K562 (cell line): Measurements from ENCODE around the gene MYOZ1. TPM values are rescaled to one million over a fixed set of nuclear protein-coding genes. Genes with fewer than 3 reads are reported as not detected.

Experiments used
- ATAC-seq: fragments of 200-7000 bp; cut with Tn5 transposase; 3 replicates; pipeline ENCODE4 v1.9.1; 2020; ENCODE audit warnings: moderate library complexity
- BruUV-seq: library from RNA; stranded (reverse); fragments of 400-500 nt; replicated peaks from 2 replicates; lab custom pipeline; 2021; lab: Mats Ljungman, UMichigan
- CTCF ChIA-PET: fragments of 300-600 bp; formaldehyde crosslinking; extraction: SDS; loops from one replicate; lab custom pipeline; 2021; ENCODE audit warnings: low intra/inter-chr PET ratio; lab: Yijun Ruan, JAX
- POLR2A ChIA-PET: fragments of 300-600, 350-650 bp; sonication (Branson Sonifier 250); formaldehyde crosslinking; extraction: SDS; loops from one replicate; lab custom pipeline; 2021; ENCODE audit warnings: antibody characterized with exemption, inconsistent platforms; lab: Yijun Ruan, JAX
- DNase-seq, 4 experiments: peaks; one replicate each; pipeline versions ENCODE4 v3.0.0 to v3.0.0-alpha.2; 2011 to 2018; ENCODE audit warnings: low spot score in 3 of 4, mixed read lengths in 3 of 4; ENCODE audit errors: extremely low read depth in 1 of 4
- FAIRE-seq: peaks from 2 replicates; lab custom pipeline; 2011; peaks lifted over from hg19 to GRCh38; lab: Jason Lieb, UNC
- H2AFZ ChIP-seq: 2 replicates; pipeline ENCODE4 v1.6.0; 2011; ENCODE audit warnings: low read depth, low read length, control low read depth, inconsistent platforms
- H3K27ac ChIP-seq: fragments of 200-600 bp; 3 replicates; pipeline ENCODE4 v1.8.0; 2011; ENCODE audit warnings: low read depth, mild to moderate bottlenecking, control low read depth, inconsistent platforms, low read length, moderate library complexity, mixed read lengths; ENCODE audit errors: extremely low read depth
- H3K27me3 ChIP-seq, 2 experiments: fragments of 300-600 bp in 1 of 2; 2 replicates in 1 of 2; 3 replicates in 1 of 2; pipeline versions ENCODE4 v1.6.0 to v1.8.0; 2011; ENCODE audit warnings: inconsistent platforms in 2 of 2, low read length in 2 of 2, mild to moderate bottlenecking in 1 of 2, mixed read lengths in 1 of 2, moderate library complexity in 1 of 2; ENCODE audit not compliant: control insufficient read depth in 2 of 2, insufficient read depth in 2 of 2
- H3K36me3 ChIP-seq: fragments of 300-600 bp; 3 replicates; pipeline ENCODE4 v1.8.0; 2011; ENCODE audit warnings: mild to moderate bottlenecking, low read length, inconsistent platforms; ENCODE audit not compliant: control insufficient read depth, insufficient read depth
- H3K4me1 ChIP-seq, 2 experiments: fragments of 200-600 bp in 1 of 2; replicated peaks in 1 of 2; 2 replicates in 1 of 2; 3 replicates in 1 of 2; pipeline versions ENCODE4 v1.5.1 to v1.8.0; 2011; ENCODE audit warnings: inconsistent platforms in 2 of 2, low read length in 2 of 2, mild to moderate bottlenecking in 1 of 2, mixed read lengths in 1 of 2, moderate library complexity in 1 of 2; ENCODE audit not compliant: control insufficient read depth in 2 of 2, insufficient read depth in 2 of 2
- H3K4me2 ChIP-seq: 2 replicates; pipeline ENCODE4 v1.6.1; 2011; ENCODE audit warnings: low read length, control low read depth, inconsistent platforms, mixed read lengths; ENCODE audit not compliant: insufficient read depth
- H3K4me3 ChIP-seq: fragments of 200-600 bp; sonication (generic), shearing (Covaris generic); 2 replicates; pipeline ENCODE4 v1.5.1; 2016; ENCODE audit warnings: control low read depth, inconsistent platforms
- H3K79me2 ChIP-seq: fragments of 200-600 bp; 3 replicates; pipeline ENCODE4 v1.8.0; 2011; ENCODE audit warnings: low read length, inconsistent platforms; ENCODE audit not compliant: control insufficient read depth, insufficient read depth
- H3K9ac ChIP-seq, 2 experiments: 2 replicates each; pipeline versions ENCODE4 v1.6.0 to v1.6.1; 2011; ENCODE audit warnings: low read depth in 2 of 2, low read length in 2 of 2, control low read depth in 1 of 2, inconsistent platforms in 1 of 2, mild to moderate bottlenecking in 1 of 2, mixed read lengths in 1 of 2; ENCODE audit not compliant: insufficient read depth in 1 of 2
- H3K9me1 ChIP-seq: one replicate; pipeline ENCODE4 v1.6.0; 2011; ENCODE audit warnings: inconsistent platforms, mild to moderate bottlenecking, low read length, moderate library complexity; ENCODE audit not compliant: control insufficient read depth, insufficient read depth
- H3K9me3 ChIP-seq: replicated peaks from 2 replicates; pipeline ENCODE4 v1.5.1; 2011; ENCODE audit warnings: low read depth, low read length, inconsistent platforms; ENCODE audit not compliant: control insufficient read depth, insufficient read depth
- H4K20me1 ChIP-seq: replicated peaks from 2 replicates; pipeline ENCODE4 v1.6.1; 2011; ENCODE audit warnings: low read length, inconsistent platforms, mixed read lengths; ENCODE audit not compliant: control insufficient read depth, insufficient read depth
- CBFA2T2 ChIP-seq: fragments of 450-650 bp; conservative IDR thresholded peaks from 2 replicates; pipeline ENCODE4 v1.6.1; 2017; ENCODE audit warnings: mild to moderate bottlenecking
- DPF2 ChIP-seq: fragments of 450-650 bp; IDR thresholded peaks from 2 replicates; pipeline ENCODE4 v1.6.1; 2016
- HDGF ChIP-seq: fragments of 450-650 bp; IDR thresholded peaks from 2 replicates; pipeline ENCODE4 v1.6.1; 2016
- HMG20B ChIP-seq: fragments of 250-450 bp; sonication (Bioruptor Pico); IDR thresholded peaks from 2 replicates; pipeline ENCODE4 v1.5.0; 2021; ENCODE audit warnings: mild to moderate bottlenecking
- KAT2B ChIP-seq: IDR thresholded peaks from one replicate; pipeline ENCODE4 v1.6.1; 2012; ENCODE audit warnings: low read depth, mild to moderate bottlenecking, control low read depth, inconsistent platforms, low read length, moderate library complexity
- MAFK ChIP-seq: IDR thresholded peaks from 2 replicates; pipeline ENCODE4 v1.6.1; 2011; ENCODE audit warnings: low read length, improper control_type of control experiment
- MAZ ChIP-seq, 2 experiments: fragments of 450-650 bp in 1 of 2; sonication (generic) in 1 of 2; formaldehyde crosslinking; IDR thresholded peaks in 1 of 2; conservative IDR thresholded peaks in 1 of 2; 2 replicates each; pipeline versions ENCODE4 v1.4.0 to v1.5.0; 2020; ENCODE audit warnings: mild to moderate bottlenecking in 1 of 2, missing genetic modification reagents in 1 of 2
- NR2C2 ChIP-seq, 2 experiments: fragments of 200-800 bp in 1 of 2; sonication (Bioruptor generic) in 1 of 2; sonication (generic) in 1 of 2; formaldehyde crosslinking in 1 of 2; IDR thresholded peaks; 2 replicates each; pipeline versions ENCODE4 v1.6.1 to v1.8.0; 2016 to 2022; ENCODE audit warnings: mild to moderate bottlenecking in 1 of 2, missing compliant biosample characterization in 1 of 2, missing genetic modification characterization in 1 of 2, missing genetic modification reagents in 1 of 2
- NR2F6 ChIP-seq: fragments of 450-650 bp; formaldehyde crosslinking; IDR thresholded peaks from 2 replicates; pipeline ENCODE4 v1.4.0; 2020; ENCODE audit warnings: mild to moderate bottlenecking
- POU5F1 ChIP-seq: fragments of 150-350 bp; IDR thresholded peaks from 2 replicates; pipeline ENCODE4 v1.6.1; 2014; ENCODE audit warnings: borderline replicate concordance, low read length, low read depth, mild to moderate bottlenecking; ENCODE audit not compliant: partially characterized antibody
- SMAD2 ChIP-seq: fragments of 150-350 bp; IDR thresholded peaks from 2 replicates; pipeline ENCODE4 v1.6.1; 2014; ENCODE audit warnings: low read depth, mild to moderate bottlenecking, low read length
- SUPT5H ChIP-seq: fragments of 450-650 bp; IDR thresholded peaks from 2 replicates; pipeline ENCODE4 v1.6.1; 2016
- TAF1 ChIP-seq: IDR thresholded peaks from 2 replicates; pipeline ENCODE4 v1.6.1; 2011; ENCODE audit warnings: mild to moderate bottlenecking, low read length, moderate library complexity; ENCODE audit not compliant: insufficient read depth, control insufficient read depth, severe bottlenecking; ENCODE audit errors: extremely low read depth
- TCFL5 ChIP-seq: fragments of 250-450 bp; sonication (Bioruptor Pico); conservative IDR thresholded peaks from 2 replicates; pipeline ENCODE4 v1.6.1; 2021; ENCODE audit warnings: mild to moderate bottlenecking, moderate library complexity, matching md5 sums
- ZNF197 ChIP-seq: fragments of 200-800 bp; sonication (Bioruptor generic); IDR thresholded peaks from 2 replicates; pipeline ENCODE4 v1.6.1; 2016; ENCODE audit warnings: low read depth, missing genetic modification characterization, missing compliant biosample characterization
- ZNF232 ChIP-seq: sonication (generic); formaldehyde crosslinking; IDR thresholded peaks from 2 replicates; pipeline ENCODE4 v1.8.0; 2022; ENCODE audit warnings: mild to moderate bottlenecking, missing genetic modification reagents
- ZNF354B ChIP-seq: fragments of 250-450 bp; sonication (Bioruptor Pico); IDR thresholded peaks from 2 replicates; pipeline ENCODE4 v1.4.0; 2020
- ZNF445 ChIP-seq: fragments of 250-450 bp; sonication (Bioruptor Pico); IDR thresholded peaks from 2 replicates; pipeline ENCODE4 v1.4.0; 2020; ENCODE audit warnings: low read depth, mild to moderate bottlenecking, moderate library complexity
- ZNF507 ChIP-seq: conservative IDR thresholded peaks from 2 replicates; pipeline ENCODE4 v1.6.1; 2017; ENCODE audit warnings: missing genetic modification characterization, missing compliant biosample characterization
- WGBS: fragments of 100-300 bp; shearing (Covaris generic); methylation state at CpG from one replicate; pipeline ENCODE4 v1.1.6; 2016; ENCODE audit warnings: low coverage, mixed read lengths; ENCODE audit not compliant: insufficient coverage; ENCODE audit errors: missing lambda C conversion rate; 5-methylcytosine and 5-hydroxymethylcytosine counted together
- in situ Hi-C: fragments of 300-500 bp; cut with MboI; formaldehyde crosslinking; loops from 4 replicates; pipeline ENCODE4 v1.15.0; 2018; ENCODE audit warnings: inconsistent platforms, mixed read lengths
- intact Hi-C: fragments of 100-400 bp; cut with micrococcal nuclease; formaldehyde crosslinking; loops from 2 replicates; pipeline ENCODE4 v1.14.2; 2022
- polyA plus RNA-seq, 8 experiments: library from polyadenylated mRNA; depleted of rRNA in 4 of 8; stranded (reverse) in 5 of 8; unstranded in 3 of 8; fragments of >200 nt; fragmentation: Nextera tagmentation in 2 of 8; fragmentation: Illumina TruSeq in 1 of 8; extraction: Ambion mirVana in 2 of 8; extraction: Trizol in 1 of 8; gene quantifications; 2 replicates each; pipeline versions ENCODE4 v1.2.1 to v1.2.3, GENCODE V29; 2011 to 2014; ENCODE audit warnings: inconsistent platforms in 1 of 8, missing spikeins in 1 of 8
- total RNA-seq, 7 experiments: library from RNA; depleted of rRNA in 6 of 7; stranded (reverse); fragments of >200 nt in 6 of 7; fragmentation: Illumina TruSeq in 2 of 7; extraction: Trizol in 2 of 7; gene quantifications; 2 replicates each; pipeline versions ENCODE4 v1.2.1 to v1.2.3, GENCODE V29; 2011 to 2021; ENCODE audit warnings: low replicate concordance in 1 of 7
- TF ChIP-seq, protein P1 (sequence below): fragments of 250-450 bp; sonication (Bioruptor Pico); IDR thresholded peaks from 2 replicates; pipeline ENCODE4 v1.4.0; 2020; ENCODE audit warnings: mild to moderate bottlenecking, moderate library complexity

MYOZ1 gene
- total and polyA plus RNA-seq, 9 of the 15 experiments (the other 6 are each of a cell fraction or from before 2014, with no cell fraction given) = 0.03 to 0.18 (median 0.07) TPM; not detected in 5

- H3K36me3 ChIP-seq = no peaks in the 10 kb centered on the region
- POLR2A ChIA-PET = interaction anchor here (0.6 to 1.9 kb wide), 9 partner anchors 8 to 623 kb away, joined by 3 to 10 read pairs (median 3); no protein-coding TSS in a partner anchor
- H3K79me2 ChIP-seq = no peaks in the 10 kb centered on the region
- H3K27me3 ChIP-seq = no peaks in the 10 kb centered on the region
- peak within 1 kb of the TSS; percentile 51 for H3K4me2 ChIP-seq
- H3K9me1 ChIP-seq = no peaks in the 10 kb centered on the region
- H4K20me1 ChIP-seq = no peaks in the 10 kb centered on the region
- peak within 1 kb of the TSS in 1 of 2 experiments; percentile 35; a peak in 2 of 4 replicates for H3K9ac ChIP-seq
- WGBS = 0% methylated on average over 6 of the region's 6 CpGs
- no peak within 1 kb of the TSS for H3K4me3 ChIP-seq
- peak; percentile 69 for FAIRE-seq
- peaks cover 4 to 31% of the 10 kb centered on the region in 2 experiments for H3K4me1 ChIP-seq
- H3K27ac ChIP-seq = peak within 1 kb of the TSS; percentile 49; the same call in 2 of the 3 replicates
- DNase-seq = peak; percentile 36 to 73 (median 56)
- intact Hi-C loops (loop anchor here (5.0 kb wide), 1 partner anchor 36 kb away; no protein-coding TSS in a partner anchor), in situ Hi-C loops (no loop called here)
- peak within 1 kb of the TSS; percentile 69 for H2AFZ ChIP-seq
- ATAC-seq = peak; percentile 82
- CTCF ChIA-PET = no interaction called here
- H3K9me3 ChIP-seq = no peaks in the 10 kb centered on the region
- BruUV-seq = no TSS peak
- TF ChIP-seq ZNF197 (CRISPR knock-in tag) = 0 out of 2 replicates have a peak, but pooled peaks have one; percentile 22
- no peak for TF ChIP-seq TCFL5 (CRISPR knock-in tag)
- no peak for TF ChIP-seq SMAD2
- no peak for TF ChIP-seq HDGF
- no peak for TF ChIP-seq SUPT5H
- TF ChIP-seq DPF2 = peak; percentile 32; the same call in 1 of the 2 replicates
- TF ChIP-seq NR2C2 (CRISPR knock-in tag; IDR thresholded peaks at IDR 0.05) = no peak
- TF ChIP-seq NR2C2 (tag; IDR thresholded peaks at IDR 0.05) = peak; percentile 46; the same call in 1 of the 2 replicates
- no peak for TF ChIP-seq NR2F6 (CRISPR knock-in tag)
- TF ChIP-seq HMG20B (CRISPR knock-in tag) = no peak
- no peak for TF ChIP-seq MAZ (CRISPR knock-in tag; conservative IDR thresholded peaks at IDR 0.05 in 1 of 2, IDR thresholded peaks at IDR 0.05 in 1 of 2)
- TF ChIP-seq ZNF445 (CRISPR knock-in tag) = peak; percentile 53; the same call in 1 of the 2 replicates
- TF ChIP-seq POU5F1 = no peak
- TF ChIP-seq ZNF507 (tag) = no peak
- no peak for TF ChIP-seq TAF1
- no peak for TF ChIP-seq KAT2B
- no peak for TF ChIP-seq ZNF232 (CRISPR knock-in tag)
- TF ChIP-seq MAFK = no peak
- TF ChIP-seq CBFA2T2 = no peak
- no peak for TF ChIP-seq ZNF354B (CRISPR knock-in tag)
- TF ChIP-seq, protein P1, sequence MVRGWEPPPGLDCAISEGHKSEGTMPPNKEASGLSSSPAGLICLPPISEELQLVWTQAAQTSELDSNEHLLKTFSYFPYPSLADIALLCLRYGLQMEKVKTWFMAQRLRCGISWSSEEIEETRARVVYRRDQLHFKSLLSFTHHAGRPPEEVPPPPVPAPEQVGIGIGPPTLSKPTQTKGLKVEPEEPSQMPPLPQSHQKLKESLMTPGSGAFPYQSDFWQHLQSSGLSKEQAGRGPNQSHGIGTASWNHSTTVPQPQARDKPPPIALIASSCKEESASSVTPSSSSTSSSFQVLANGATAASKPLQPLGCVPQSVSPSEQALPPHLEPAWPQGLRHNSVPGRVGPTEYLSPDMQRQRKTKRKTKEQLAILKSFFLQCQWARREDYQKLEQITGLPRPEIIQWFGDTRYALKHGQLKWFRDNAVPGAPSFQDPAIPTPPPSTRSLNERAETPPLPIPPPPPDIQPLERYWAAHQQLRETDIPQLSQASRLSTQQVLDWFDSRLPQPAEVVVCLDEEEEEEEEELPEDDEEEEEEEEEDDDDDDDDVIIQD (CRISPR knock-in tag) = no peak
Measured at GRCh38 chr10:73590881-73591799, 50.1 kb downstream of the MYOZ1 start, which contains the start of gene USP54. USP54 (minus strand) TSS chr10:73591342; CDS start chr10:73575658, 15,684 bp downstream.
